Medulla oblongata (tissue), 1 donor: ENCODE data around the gene IGFBP6.
A peak's percentile ranks its signal among the peaks of the same experiment; 100 is the strongest.
"Not testable (repeated sequence)": the region's sequence is repeated elsewhere in the genome, so short reads cannot be mapped to it uniquely, and the experiment has no call there.

Source experiments
- DNase-seq: peaks from one replicate; pipeline ENCODE4 v3.0.0-alpha.2; 2015; ENCODE audit errors: extremely low spot score

IGFBP6 gene

GRCh38 chr12:53070877-53071492 lies 26.5 kb upstream of the IGFBP6 start:
- DNase-seq: no peak

GRCh38 chr12:53071591-53072551 lies 25.6 kb upstream of the IGFBP6 start:
- no peak for DNase-seq

- no peak for DNase-seq
These were observed 23.6 kb upstream of the IGFBP6 start for GRCh38 chr12:53073881-53074280.

- DNase-seq: no peak
These were observed 23.0 kb upstream of the IGFBP6 start for GRCh38 chr12:53074283-53074998.

- DNase-seq: no peak
These were observed 22.5 kb upstream of the IGFBP6 start for GRCh38 chr12:53074999-53075370.

- no peak for DNase-seq
These were observed 21.0 kb upstream of the IGFBP6 start for GRCh38 chr12:53076461-53076860.

- no peak for DNase-seq
These were observed 20.4 kb upstream of the IGFBP6 start for GRCh38 chr12:53077030-53077429.

GRCh38 chr12:53078425-53079225 lies 18.8 kb upstream of the IGFBP6 start:
- peak; percentile 33 for DNase-seq

- peak; percentile 98 for DNase-seq
These were observed 18.0 kb upstream of the IGFBP6 start, which contains the start of gene SPRYD3 for GRCh38 chr12:53079226-53080117. Gene SPRYD3 (minus strand): TSS chr12:53079390. CDS start chr12:53079333, 57 bp downstream.

GRCh38 chr12:53082637-53083175 lies 14.8 kb upstream of the IGFBP6 start:
- no peak for DNase-seq

- DNase-seq: no peak
These were observed 11.1 kb upstream of the IGFBP6 start for GRCh38 chr12:53086361-53086760.

- no peak for DNase-seq
These were observed 7.4 kb upstream of the IGFBP6 start for GRCh38 chr12:53090105-53090504.

GRCh38 chr12:53090554-53090953 lies 6.9 kb upstream of the IGFBP6 start:
- DNase-seq: no peak

- DNase-seq: no peak
These were observed 5.7 kb upstream of the IGFBP6 start for GRCh38 chr12:53091756-53092155.

GRCh38 chr12:53093777-53094393 lies 3.6 kb upstream of the IGFBP6 start:
- peak; percentile 62 for DNase-seq

- no peak for DNase-seq
These were observed 3.1 kb upstream of the IGFBP6 start for GRCh38 chr12:53094394-53094787.

- DNase-seq: not testable (repeated sequence)
These were observed 2.5 kb upstream of the IGFBP6 start for GRCh38 chr12:53094796-53095595.

GRCh38 chr12:53095596-53095895 lies 1.9 kb upstream of the IGFBP6 start:
- not testable (repeated sequence) for DNase-seq
